HG03139 (cell line): ENCODE results near the gene PPIA.
A peak's percentile ranks its signal among the peaks of the same experiment; 100 is the strongest.
"Not testable (repeated sequence)": the region's sequence is repeated elsewhere in the genome, so short reads cannot be mapped to it uniquely, and the experiment has no call there.

Experiments
- ATAC-seq: cut with Tn5 transposase; IDR thresholded peaks from one replicate; pipeline ENCODE4 v1.9.1; 2021; ENCODE audit not compliant: unreplicated experiment

The PPIA gene

DNA sequence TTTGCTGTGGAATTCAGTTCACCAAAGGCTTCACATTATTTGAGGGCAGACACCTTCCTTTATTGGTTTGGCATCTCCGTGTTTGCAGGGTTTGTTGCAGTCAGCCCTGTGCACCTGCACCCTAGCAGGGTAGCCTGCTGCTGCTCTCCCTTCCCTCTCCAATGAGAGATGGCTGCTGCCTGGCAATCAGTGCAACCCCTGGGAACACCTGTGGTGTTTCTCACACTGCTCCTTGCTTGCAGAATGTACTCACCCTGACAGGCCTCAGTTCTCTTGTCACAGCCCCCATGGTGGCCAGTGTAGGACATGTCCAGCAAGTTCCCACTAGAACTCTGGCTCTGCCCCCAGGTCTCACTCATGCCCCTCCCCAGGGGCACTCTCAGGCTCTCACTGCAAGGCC is 12.1 kb upstream of the PPIA start:
- no peak for ATAC-seq

- not testable (repeated sequence) for ATAC-seq
Measured at GRCh38 chr7:44785218-44785617, 11.3 kb upstream of the PPIA start.

DNA sequence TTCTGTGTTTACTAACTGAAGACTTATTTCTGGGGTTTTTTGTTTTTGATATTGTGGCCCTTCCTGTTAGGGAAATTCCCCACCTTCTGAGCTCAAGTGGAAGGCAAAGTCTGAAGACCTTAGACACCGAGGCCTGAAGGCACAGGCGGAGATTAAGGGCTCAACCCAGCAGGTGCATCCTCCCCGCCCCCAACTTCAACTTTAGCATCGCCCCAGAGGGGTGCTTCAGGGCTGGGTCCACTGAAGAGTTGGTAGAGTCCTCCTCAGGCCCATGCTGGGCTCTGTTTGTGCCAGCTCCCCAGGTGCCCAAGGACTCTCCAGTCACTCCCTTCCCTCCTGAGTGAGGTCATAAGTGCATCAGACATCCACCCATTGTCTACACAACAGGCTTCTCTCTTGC is 9.4 kb upstream of the PPIA start:
- no peak for ATAC-seq

DNA sequence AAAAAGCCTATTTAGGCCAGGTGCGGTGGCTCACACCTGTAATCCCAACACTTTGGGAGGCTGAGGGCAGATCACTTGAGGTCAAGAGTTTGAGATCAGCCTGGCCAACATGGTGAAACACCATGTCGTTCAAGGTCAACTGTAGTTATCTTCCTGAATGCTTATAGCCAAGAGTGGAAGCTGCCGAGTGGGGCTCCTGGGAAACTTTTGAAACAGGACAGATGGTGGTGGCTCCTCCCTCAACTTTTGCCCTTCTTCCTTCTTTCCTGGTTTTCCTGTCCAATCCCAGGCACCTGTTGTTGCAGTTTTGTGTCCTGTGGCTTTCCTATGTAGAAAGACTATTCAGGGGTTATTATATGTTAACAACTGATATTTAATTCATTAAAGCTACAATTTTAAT is 8.7 kb upstream of the PPIA start:
- ATAC-seq: no peak

GRCh38 chr7:44789990-44790389 is 6.5 kb upstream of the PPIA start:
- ATAC-seq: no peak

GRCh38 chr7:44791278-44792219 is 4.9 kb upstream of the PPIA start:
- ATAC-seq: no peak

GRCh38 chr7:44793919-44794318 is 2.6 kb upstream of the PPIA start:
- no peak for ATAC-seq

GRCh38 chr7:44794331-44794730 is 2.1 kb upstream of the PPIA start:
- no peak for ATAC-seq

DNA sequence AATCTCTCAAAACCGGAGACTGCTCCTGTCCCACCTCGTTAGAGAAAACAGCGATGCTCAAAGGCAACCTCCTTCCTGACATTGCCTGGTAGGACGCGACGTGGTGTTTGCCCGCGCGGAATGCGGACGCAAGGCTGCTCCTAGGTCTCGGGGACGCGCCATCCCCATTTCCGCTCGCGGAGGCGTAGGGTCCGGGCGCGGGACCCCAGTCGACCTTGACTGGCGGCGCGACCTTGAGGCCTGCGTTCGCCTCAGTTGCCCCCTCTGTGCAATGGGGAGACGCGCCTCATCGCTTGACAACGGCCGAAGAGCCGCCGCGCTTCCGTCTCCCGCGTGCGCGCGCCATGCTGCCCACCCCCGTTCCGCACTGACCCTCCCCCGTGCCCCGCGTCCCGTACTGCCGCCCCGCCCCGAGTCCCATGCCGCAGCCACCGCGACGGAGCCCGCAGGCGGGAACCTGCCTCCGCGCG is 412 bp upstream of the PPIA start:
- ATAC-seq: peak; percentile 5

DNA sequence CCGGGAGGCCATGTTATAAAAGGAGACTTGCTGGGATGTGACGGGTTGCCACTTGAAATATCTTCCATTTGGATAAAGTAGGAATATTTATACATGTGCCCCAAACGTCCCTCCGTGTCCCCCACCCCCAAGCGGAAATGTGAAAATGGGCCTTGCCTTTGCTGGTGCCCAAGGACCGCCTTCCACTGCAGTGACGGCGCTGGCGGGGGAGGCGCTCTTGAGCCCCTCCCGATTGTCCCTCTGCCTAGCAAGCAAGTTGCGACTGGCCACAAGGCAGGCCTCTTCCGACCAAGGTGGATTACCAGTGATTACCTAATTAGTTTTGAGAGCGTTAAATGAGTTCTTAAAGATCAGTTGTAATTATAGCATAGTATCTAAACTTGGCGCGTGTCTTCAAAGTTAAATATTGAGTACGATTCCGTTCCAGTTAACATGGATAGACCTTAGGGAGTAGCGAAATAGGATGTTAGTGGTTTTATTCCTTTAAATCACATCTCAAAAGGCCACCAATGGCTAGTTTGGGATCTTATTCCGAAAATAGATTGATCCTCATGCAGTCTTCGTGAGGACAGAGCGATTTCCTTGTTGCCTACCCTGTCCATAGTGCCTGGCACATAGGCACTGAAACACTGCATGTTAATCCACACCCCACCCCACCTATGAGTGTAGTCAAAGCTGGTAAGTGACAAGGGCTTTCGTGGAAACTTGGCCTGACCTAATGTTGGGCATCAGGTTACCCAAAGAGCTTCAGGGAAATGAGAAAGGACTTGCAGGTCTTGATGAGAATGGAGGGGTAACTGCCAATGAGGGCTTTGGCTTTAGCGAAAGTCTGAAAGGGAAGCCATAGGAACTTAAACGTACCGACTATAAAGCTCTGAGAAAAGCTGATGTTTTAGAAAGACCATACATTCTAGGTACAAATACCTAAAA is 1.1 kb downstream of the PPIA start:
- peak; percentile 47 for ATAC-seq

GRCh38 chr7:44798649-44799305 is 2.3 kb downstream of the PPIA start:
- no peak for ATAC-seq

GRCh38 chr7:44799939-44800338 is 3.5 kb downstream of the PPIA start:
- ATAC-seq: no peak

- ATAC-seq: no peak
Measured at GRCh38 chr7:44801890-44802289, 5.4 kb downstream of the PPIA start.

GRCh38 chr7:44802418-44803025 is 6.0 kb downstream of the PPIA start:
- ATAC-seq: no peak

DNA sequence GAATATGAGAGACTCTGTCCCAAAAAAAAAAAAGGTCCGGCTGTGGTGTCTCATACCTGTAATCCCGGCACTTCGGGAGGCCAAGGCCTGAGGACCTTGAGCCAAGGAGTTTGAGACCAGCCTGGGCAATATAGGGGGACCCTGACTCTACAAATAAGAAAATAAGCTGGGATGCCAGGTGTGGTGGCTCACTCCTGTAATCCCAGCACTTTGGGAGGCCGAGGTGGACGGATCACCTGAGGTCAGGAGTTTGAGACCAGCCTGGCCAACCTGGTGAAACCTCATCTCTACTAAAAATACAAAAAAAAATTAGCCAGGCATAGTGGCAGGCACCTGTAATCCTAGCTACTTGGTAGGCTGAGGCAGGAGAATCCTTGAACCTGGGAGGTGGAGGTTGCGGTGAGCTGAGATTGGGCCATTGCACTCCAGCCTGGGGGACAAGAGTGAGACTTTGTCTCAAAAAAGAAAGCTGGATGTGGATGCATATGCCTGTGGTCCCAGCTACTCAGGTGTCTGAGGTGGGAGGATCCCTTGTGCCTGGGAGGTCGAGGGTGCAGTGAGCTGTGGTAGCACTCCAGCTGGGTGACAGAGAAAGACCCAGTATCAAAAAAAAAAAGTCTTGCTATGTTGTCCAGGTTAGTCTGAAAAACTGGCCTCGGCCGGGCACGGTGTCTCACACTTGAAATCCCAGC is 7.5 kb downstream of the PPIA start:
- ATAC-seq: not testable (repeated sequence)

GRCh38 chr7:44805950-44806349 is 9.5 kb downstream of the PPIA start:
- ATAC-seq: no peak

GRCh38 chr7:44808914-44809393 is 12.5 kb downstream of the PPIA start:
- ATAC-seq: no peak

- ATAC-seq: no peak
Measured at GRCh38 chr7:44811093-44811492, 14.6 kb downstream of the PPIA start.

GRCh38 chr7:44811571-44811970 is 15.1 kb downstream of the PPIA start:
- ATAC-seq: no peak

GRCh38 chr7:44814919-44815318 is 18.4 kb downstream of the PPIA start:
- no peak for ATAC-seq
